SK-N-SH treated with all-trans-retinoic acid at 6 μM for 48 hours (cell line): ENCODE results near the gene IGFL2.
"Not testable (repeated sequence)": the region's sequence is repeated elsewhere in the genome, so short reads cannot be mapped to it uniquely, and the experiment has no call there.

Experiments
- ATAC-seq: fragments of 200-7000 bp; cut with Tn5 transposase; 3 replicates; pipeline ENCODE4 v1.9.1; 2020; ENCODE audit warnings: mild to moderate bottlenecking, moderate library complexity
- ARNTL ChIP-seq: fragments of 450-650 bp; formaldehyde crosslinking; IDR thresholded peaks from 2 replicates; pipeline ENCODE4 v1.5.0; 2020; ENCODE audit warnings: low read depth, mild to moderate bottlenecking, moderate library complexity, borderline replicate concordance
- BACH2 ChIP-seq: fragments of 250-450 bp; sonication (Bioruptor Pico); IDR thresholded peaks from 2 replicates; pipeline ENCODE4 v1.9.0; 2021; ENCODE audit warnings: mild to moderate bottlenecking, borderline replicate concordance
- CSDC2 ChIP-seq: fragments of 250-450 bp; sonication (Bioruptor Pico); IDR thresholded peaks from 2 replicates; pipeline ENCODE4 v1.5.0; 2020; ENCODE audit warnings: mild to moderate bottlenecking, moderate library complexity
- CSRNP3 ChIP-seq: fragments of 250-450 bp; sonication (Bioruptor Pico); IDR thresholded peaks from 2 replicates; pipeline ENCODE4 v1.5.1; 2021; ENCODE audit warnings: mild to moderate bottlenecking, moderate library complexity
- ESRRG ChIP-seq: fragments of 250-450 bp; sonication (Bioruptor Pico); IDR thresholded peaks from 2 replicates; pipeline ENCODE4 v1.6.1; 2021; ENCODE audit warnings: mild to moderate bottlenecking
- GLIS3 ChIP-seq: fragments of 250-450 bp; sonication (Bioruptor Pico); IDR thresholded peaks from 2 replicates; pipeline ENCODE4 v1.5.0; 2020; ENCODE audit warnings: mild to moderate bottlenecking, moderate library complexity
- ISL1 ChIP-seq: fragments of 250-450 bp; sonication (Bioruptor Pico); IDR thresholded peaks from 2 replicates; pipeline ENCODE4 v2.1.2; 2022; ENCODE audit warnings: mild to moderate bottlenecking, moderate library complexity
- OSR1 ChIP-seq: fragments of 250-450 bp; sonication (Bioruptor Pico); IDR thresholded peaks from 2 replicates; pipeline ENCODE4 v1.8.0; 2022; ENCODE audit warnings: moderate library complexity, mild to moderate bottlenecking, inconsistent platforms
- POU6F1 ChIP-seq: fragments of 250-450 bp; sonication (Bioruptor Pico); IDR thresholded peaks from 2 replicates; pipeline ENCODE4 v1.8.0; 2021; ENCODE audit warnings: low read depth, mild to moderate bottlenecking, moderate library complexity, borderline replicate concordance
- PPARA ChIP-seq: fragments of 250-450 bp; sonication (Bioruptor Pico); IDR thresholded peaks from 2 replicates; pipeline ENCODE4 v1.5.0; 2020; ENCODE audit warnings: mild to moderate bottlenecking, borderline replicate concordance
- RARB ChIP-seq: fragments of 250-450 bp; sonication (Bioruptor Pico); IDR thresholded peaks from 2 replicates; pipeline ENCODE4 v1.8.0; 2021; ENCODE audit warnings: mild to moderate bottlenecking, moderate library complexity
- SNAI2 ChIP-seq: fragments of 250-450 bp; sonication (Bioruptor Pico); IDR thresholded peaks from 2 replicates; pipeline ENCODE4 v1.5.0; 2020; ENCODE audit warnings: mild to moderate bottlenecking, moderate library complexity
- TCF4 ChIP-seq: fragments of 250-450 bp; sonication (Bioruptor Pico); IDR thresholded peaks from 2 replicates; pipeline ENCODE4 v1.8.0; 2021; ENCODE audit warnings: mild to moderate bottlenecking, moderate library complexity, borderline replicate concordance
- TOX ChIP-seq: fragments of 250-450 bp; sonication (Bioruptor Pico); IDR thresholded peaks from 2 replicates; pipeline ENCODE4 v1.8.0; 2021; ENCODE audit warnings: mild to moderate bottlenecking, moderate library complexity, borderline replicate concordance
- ZC3H10 ChIP-seq: fragments of 250-450 bp; sonication (Bioruptor Pico); IDR thresholded peaks from 2 replicates; pipeline ENCODE4 v1.5.1; 2021; ENCODE audit warnings: mild to moderate bottlenecking, moderate library complexity
- ZFP3 ChIP-seq: fragments of 250-450 bp; sonication (Bioruptor Pico); IDR thresholded peaks from 2 replicates; pipeline ENCODE4 v1.5.0; 2020; ENCODE audit warnings: mild to moderate bottlenecking, moderate library complexity
- ZFP30 ChIP-seq: fragments of 450-650 bp; formaldehyde crosslinking; IDR thresholded peaks from 2 replicates; pipeline ENCODE4 v1.5.0; 2022; ENCODE audit warnings: mild to moderate bottlenecking, moderate library complexity
- ZNF565 ChIP-seq: fragments of 450-650 bp; formaldehyde crosslinking; conservative IDR thresholded peaks from 2 replicates; pipeline ENCODE4 v1.5.0; 2020; ENCODE audit warnings: low read depth, mild to moderate bottlenecking, moderate library complexity
- ZNF70 ChIP-seq: fragments of 450-650 bp; formaldehyde crosslinking; IDR thresholded peaks from 2 replicates; pipeline ENCODE4 v1.5.0; 2020; ENCODE audit warnings: mild to moderate bottlenecking, moderate library complexity
- ZNF8 ChIP-seq: fragments of 450-650 bp; formaldehyde crosslinking; IDR thresholded peaks from 2 replicates; pipeline ENCODE4 v1.5.0; 2020; ENCODE audit warnings: mild to moderate bottlenecking, moderate library complexity

The IGFL2 gene

GRCh38 chr19:46206176-46206575 lies 58.1 kb downstream of the IGFL2 start:
- no peak for ATAC-seq
- no peak for TF ChIP-seq OSR1 (CRISPR knock-in tag)
- no peak for TF ChIP-seq GLIS3 (CRISPR knock-in tag)
- no peak for TF ChIP-seq ZNF8
- TF ChIP-seq ZC3H10 (CRISPR knock-in tag) = no peak
- no peak for TF ChIP-seq ZFP3 (CRISPR knock-in tag)
- TF ChIP-seq ARNTL (CRISPR knock-in tag) = no peak
- no peak for TF ChIP-seq PPARA (CRISPR knock-in tag)
- no peak for TF ChIP-seq CSRNP3 (CRISPR knock-in tag)
- TF ChIP-seq BACH2 (CRISPR knock-in tag) = no peak
- TF ChIP-seq, all 23 proteins: peak for 0

GRCh38 chr19:46206682-46207081 lies 58.6 kb downstream of the IGFL2 start:
- TF ChIP-seq PPARA (CRISPR knock-in tag) (no peak), RARB (CRISPR knock-in tag) (no peak), ARNTL (CRISPR knock-in tag) (no peak)
- ATAC-seq = no peak

- ATAC-seq = not testable (repeated sequence)
Measured at GRCh38 chr19:46207858-46208257, 59.8 kb downstream of the IGFL2 start.

- ATAC-seq = no peak
- TF ChIP-seq ZNF8 = no peak
- no peak for TF ChIP-seq PPARA (CRISPR knock-in tag)
- TF ChIP-seq RARB (CRISPR knock-in tag) = no peak
- no peak for TF ChIP-seq TCF4 (CRISPR knock-in tag)
- TF ChIP-seq TOX (CRISPR knock-in tag) = no peak
- TF ChIP-seq ARNTL (CRISPR knock-in tag) = no peak
Measured at GRCh38 chr19:46209051-46209450, 61.0 kb downstream of the IGFL2 start.

GRCh38 chr19:46209472-46209871 lies 61.4 kb downstream of the IGFL2 start:
- no peak for ATAC-seq
- TF ChIP-seq SNAI2 (CRISPR knock-in tag) (no peak), ISL1 (no peak), ZFP3 (CRISPR knock-in tag) (no peak), RARB (CRISPR knock-in tag) (no peak), ZNF565 (CRISPR knock-in tag) (no peak), GLIS3 (CRISPR knock-in tag) (no peak)

GRCh38 chr19:46210669-46211068 lies 62.6 kb downstream of the IGFL2 start:
- ATAC-seq = no peak
- TF ChIP-seq CSDC2 (no peak), SNAI2 (CRISPR knock-in tag) (no peak), TCF4 (CRISPR knock-in tag) (no peak), PPARA (CRISPR knock-in tag) (no peak), ZFP30 (no peak), POU6F1 (CRISPR knock-in tag) (no peak), OSR1 (CRISPR knock-in tag) (no peak), ESRRG (CRISPR knock-in tag) (no peak), BACH2 (CRISPR knock-in tag) (no peak), ZNF70 (CRISPR knock-in tag) (no peak), CSRNP3 (CRISPR knock-in tag) (no peak), GLIS3 (CRISPR knock-in tag) (no peak), TOX (CRISPR knock-in tag) (no peak), ZC3H10 (CRISPR knock-in tag) (no peak), ZFP3 (CRISPR knock-in tag) (no peak)
